Neuronal stem cell (in vitro differentiated cells): Measurements from ENCODE around the gene SNX5.

ENCODE experiments used
- DNase-seq: peaks from one replicate; pipeline ENCODE4 v3.0.0-alpha.2; 2013; ENCODE audit warnings: low spot score
- H2AFZ ChIP-seq: one replicate; pipeline ENCODE4 v1.6.1; 2013; ENCODE audit warnings: mild to moderate bottlenecking, low read length, inconsistent platforms
- H2AK5ac ChIP-seq: 2 replicates; pipeline ENCODE4 v1.6.1; 2013; ENCODE audit warnings: low read depth, mild to moderate bottlenecking, inconsistent platforms, low read length, moderate library complexity, mixed read lengths
- H2BK120ac ChIP-seq: 2 replicates; pipeline ENCODE4 v1.6.1; 2013; ENCODE audit warnings: low read depth, mild to moderate bottlenecking, inconsistent platforms, low read length, moderate library complexity, mixed read lengths
- H2BK12ac ChIP-seq: one replicate; pipeline ENCODE4 v1.6.1; 2013; ENCODE audit warnings: low read length, inconsistent platforms
- H2BK15ac ChIP-seq: 2 replicates; pipeline ENCODE4 v1.6.1; 2013; ENCODE audit warnings: mild to moderate bottlenecking, low read length, inconsistent platforms, mixed read lengths
- H2BK5ac ChIP-seq: one replicate; pipeline ENCODE4 v1.6.1; 2013; ENCODE audit warnings: inconsistent platforms, mild to moderate bottlenecking, low read length, moderate library complexity
- H3K14ac ChIP-seq: one replicate; pipeline ENCODE4 v1.6.1; 2013; ENCODE audit warnings: low read length, inconsistent platforms
- H3K18ac ChIP-seq: 2 replicates; pipeline ENCODE4 v1.6.1; 2013; ENCODE audit warnings: low read length, inconsistent platforms
- H3K23ac ChIP-seq: 2 replicates; pipeline ENCODE4 v1.6.1; 2013; ENCODE audit warnings: low read depth, mild to moderate bottlenecking, mixed read lengths, low read length, inconsistent platforms; ENCODE audit not compliant: poor library complexity
- H3K27ac ChIP-seq: replicated peaks from 3 replicates; pipeline ENCODE4 v1.5.1; 2013; ENCODE audit warnings: low read length, inconsistent platforms
- H3K27me3 ChIP-seq, 3 experiments: 2 replicates each; pipeline ENCODE4 v1.6.1; 2013; ENCODE audit warnings: low read length in 3 of 3, mild to moderate bottlenecking in 2 of 3, inconsistent platforms in 1 of 3, low read depth in 1 of 3, mixed read lengths in 1 of 3, moderate library complexity in 1 of 3; ENCODE audit not compliant: control insufficient read depth in 3 of 3, insufficient read depth in 3 of 3
- H3K36me3 ChIP-seq, 2 donors: replicated peaks in 1 of 2; 2 replicates each; pipeline ENCODE4 v1.6.1; 2013; ENCODE audit warnings: low read length in 2 of 2; ENCODE audit not compliant: control insufficient read depth in 2 of 2, insufficient read depth in 2 of 2
- H3K4ac ChIP-seq: 2 replicates; pipeline ENCODE4 v1.6.1; 2013; ENCODE audit warnings: inconsistent platforms, mild to moderate bottlenecking, low read length, moderate library complexity
- H3K4me1 ChIP-seq, 2 donors: 1 replicate in 1 of 2; 2 replicates in 1 of 2; pipeline ENCODE4 v1.6.1; 2013; ENCODE audit warnings: low read length in 2 of 2, low read depth in 1 of 2; ENCODE audit not compliant: control insufficient read depth in 2 of 2, insufficient read depth in 1 of 2
- H3K4me2 ChIP-seq: one replicate; pipeline ENCODE4 v1.6.1; 2013; ENCODE audit warnings: mild to moderate bottlenecking, low read length, inconsistent platforms; ENCODE audit not compliant: insufficient read depth, poor library complexity, severe bottlenecking
- H3K4me3 ChIP-seq, 2 donors: 2 replicates each; pipeline ENCODE4 v1.5.1; 2013; ENCODE audit warnings: low read length in 2 of 2, mild to moderate bottlenecking in 2 of 2, inconsistent platforms in 1 of 2, moderate library complexity in 1 of 2
- H3K79me1 ChIP-seq: one replicate; pipeline ENCODE4 v1.6.1; 2013; ENCODE audit warnings: low read depth, mild to moderate bottlenecking, inconsistent platforms, low read length, moderate library complexity
- H3K9ac ChIP-seq: one replicate; pipeline ENCODE4 v1.6.1; 2013; ENCODE audit warnings: mild to moderate bottlenecking, low read depth, low read length, inconsistent platforms; ENCODE audit not compliant: poor library complexity
- H3K9me3 ChIP-seq, 2 donors: replicated peaks in 1 of 2; 2 replicates each; pipeline versions ENCODE3 to v1.6.1; 2013; ENCODE audit warnings: low read length in 2 of 2, mild to moderate bottlenecking in 2 of 2, inconsistent platforms in 1 of 2, low read depth in 1 of 2, mixed read lengths in 1 of 2, moderate library complexity in 1 of 2; ENCODE audit not compliant: control insufficient read depth in 2 of 2, insufficient read depth in 1 of 2
- H4K8ac ChIP-seq: one replicate; pipeline ENCODE4 v1.6.1; 2013; ENCODE audit warnings: low read depth, mild to moderate bottlenecking, inconsistent platforms, low read length, moderate library complexity
- H4K91ac ChIP-seq: one replicate; pipeline ENCODE4 v1.6.1; 2013; ENCODE audit warnings: low read length, low read depth, mild to moderate bottlenecking, inconsistent platforms; ENCODE audit not compliant: poor library complexity
- WGBS, 2 donors: extraction: QIAGEN DNeasy Blood & Tissue Kit; methylation state at CpG; one replicate each; pipeline ENCODE4 v1.1.7; 2013; ENCODE audit warnings: missing lambda C conversion rate in 2 of 2, mixed read lengths in 1 of 2; ENCODE audit not compliant: insufficient read length in 2 of 2, insufficient replicate concordance in 1 of 2; ENCODE audit errors: extremely low coverage in 2 of 2; 5-methylcytosine and 5-hydroxymethylcytosine counted together

The SNX5 gene

GRCh38 chr20:17941087-17941825, 27.3 kb downstream of the SNX5 start:
- H3K9me3 ChIP-seq = peaks cover 0 to 2% of the 10 kb centered on the region in 2 donors
- H2BK120ac ChIP-seq = no peak overlapping the region
- H2AK5ac ChIP-seq = no peak overlapping the region
- no peak overlapping the region for H4K8ac ChIP-seq
- H3K4ac ChIP-seq = no peak overlapping the region
- no CpG with 5 or more reads among the region's 10 CpGs for WGBS, 2 donors
- no peak overlapping the region for H3K4me2 ChIP-seq
- H2AFZ ChIP-seq = no peak overlapping the region
- H3K27ac ChIP-seq = no peak overlapping the region
- no peak overlapping the region for H2BK15ac ChIP-seq
- H3K18ac ChIP-seq = no peak overlapping the region
- H3K27me3 ChIP-seq = no peaks in the 10 kb centered on the region
- H3K36me3 ChIP-seq = peaks cover 25 to 68% of the 10 kb centered on the region in 2 donors
- no peak overlapping the region for H2BK12ac ChIP-seq
- H3K23ac ChIP-seq = no peak overlapping the region
- H2BK5ac ChIP-seq = no peak overlapping the region
- peaks cover 11 to 15% of the 10 kb centered on the region in 2 donors for H3K4me1 ChIP-seq
- H3K79me1 ChIP-seq = no peaks in the 10 kb centered on the region
- H3K9ac ChIP-seq = no peak overlapping the region
- H3K4me3 ChIP-seq = no peak overlapping the region
- no peak for DNase-seq
- no peak overlapping the region for H4K91ac ChIP-seq
- no peak overlapping the region for H3K14ac ChIP-seq

GRCh38 chr20:17940224-17940971, 28.2 kb downstream of the SNX5 start:
- no CpG with 5 or more reads among the region's 6 CpGs for WGBS, 2 donors

GRCh38 chr20:17939622-17940223, 28.9 kb downstream of the SNX5 start:
- no peak overlapping the region for H3K4me3 ChIP-seq
- no peak overlapping the region for H4K91ac ChIP-seq
- WGBS, 2 donors = no CpG with 5 or more reads among the region's 7 CpGs
- no peak overlapping the region for H3K4me2 ChIP-seq
- no peak overlapping the region for H3K9ac ChIP-seq
- peaks cover 14 to 20% of the 10 kb centered on the region in 2 donors for H3K4me1 ChIP-seq
- H3K27ac ChIP-seq = peak overlapping the region; percentile 6
- peaks cover 14 to 52% of the 10 kb centered on the region in 2 donors for H3K36me3 ChIP-seq
- no peak overlapping the region for H4K8ac ChIP-seq
- no peak overlapping the region for H2BK120ac ChIP-seq
- H3K4ac ChIP-seq = no peak overlapping the region
- no peak overlapping the region for H2BK12ac ChIP-seq
- H2AK5ac ChIP-seq = no peak overlapping the region
- no peaks in the 10 kb centered on the region for H3K27me3 ChIP-seq
- H2AFZ ChIP-seq = no peak overlapping the region
- peak overlapping the region; percentile 35 for H3K23ac ChIP-seq
- H2BK15ac ChIP-seq = no peak overlapping the region
- no peaks in the 10 kb centered on the region for H3K9me3 ChIP-seq
- DNase-seq = no peak
- H3K14ac ChIP-seq = no peak overlapping the region
- no peak overlapping the region for H3K18ac ChIP-seq
- H2BK5ac ChIP-seq = no peak overlapping the region
- H3K79me1 ChIP-seq = no peaks in the 10 kb centered on the region

More at GRCh38 chr20:17940224-17940971, 28.2 kb downstream of the SNX5 start:
- no peak overlapping the region for H4K91ac ChIP-seq
- no peak overlapping the region for H2AFZ ChIP-seq
- H3K18ac ChIP-seq = no peak overlapping the region
- DNase-seq = no peak
- H4K8ac ChIP-seq = no peak overlapping the region
- no peak overlapping the region for H3K4me2 ChIP-seq
- H2BK12ac ChIP-seq = no peak overlapping the region
- H3K79me1 ChIP-seq = no peaks in the 10 kb centered on the region
- no peak overlapping the region for H3K27ac ChIP-seq
- H3K4me1 ChIP-seq = peaks cover 11 to 15% of the 10 kb centered on the region in 2 donors
- H3K4me3 ChIP-seq = no peak overlapping the region
- H2BK15ac ChIP-seq = no peak overlapping the region
- no peaks in the 10 kb centered on the region for H3K9me3 ChIP-seq
- H2BK120ac ChIP-seq = no peak overlapping the region
- no peak overlapping the region for H2AK5ac ChIP-seq
- no peak overlapping the region for H3K14ac ChIP-seq
- H3K27me3 ChIP-seq = no peaks in the 10 kb centered on the region
- no peak overlapping the region for H3K4ac ChIP-seq
- H3K23ac ChIP-seq = no peak overlapping the region
- H2BK5ac ChIP-seq = no peak overlapping the region
- H3K9ac ChIP-seq = no peak overlapping the region
- peaks cover 17 to 59% of the 10 kb centered on the region in 2 donors for H3K36me3 ChIP-seq
